ENCODE results near the gene TSPY8.
"Not testable (repeated sequence)": the region's sequence is repeated elsewhere in the genome, so short reads cannot be mapped to it uniquely, and the experiment has no call there.

TSPY8 gene

GRCh38 chrY:9357497-9357896 lies at the start of gene TSPY8:
Gene TSPY8, plus strand, starts transcription at chrY:9357797. Its CDS starts 46 bp downstream, at chrY:9357843.
- not testable (repeated sequence) for DNase-seq

GRCh38 chrY:9320996-9321395 lies 36.6 kb upstream of the TSPY8 start:
- no peak for DNase-seq

- DNase-seq, result not testable (repeated sequence)
Observed at GRCh38 chrY:9337164-9337563, 20.4 kb upstream of the TSPY8 start, which contains the start of gene TSPY4. Gene TSPY4, plus strand, starts transcription at chrY:9337464. Its CDS starts 46 bp downstream, at chrY:9337510.

- DNase-seq, result not testable (repeated sequence)
Observed at GRCh38 chrY:9396527-9396926, 38.9 kb downstream of the TSPY8 start.

GRCh38 chrY:9398121-9398520 lies 40.5 kb downstream of the TSPY8 start, which contains the start of gene TSPY3:
Gene TSPY3, plus strand, starts transcription at chrY:9398421. Its CDS starts 46 bp downstream, at chrY:9398467.
- not testable (repeated sequence) for DNase-seq

Measured in GF-D8 (cell line).